ENCODE data around the gene BCAR3. TPM values are rescaled to one million over a fixed set of nuclear protein-coding genes. Genes with fewer than 3 reads are reported as not detected.
A peak's percentile ranks its signal among the peaks of the same experiment; 100 is the strongest.

The BCAR3 gene
- total RNA-seq, 2 donors from 2014 or later = 7.9 to 10.9 TPM

DNA sequence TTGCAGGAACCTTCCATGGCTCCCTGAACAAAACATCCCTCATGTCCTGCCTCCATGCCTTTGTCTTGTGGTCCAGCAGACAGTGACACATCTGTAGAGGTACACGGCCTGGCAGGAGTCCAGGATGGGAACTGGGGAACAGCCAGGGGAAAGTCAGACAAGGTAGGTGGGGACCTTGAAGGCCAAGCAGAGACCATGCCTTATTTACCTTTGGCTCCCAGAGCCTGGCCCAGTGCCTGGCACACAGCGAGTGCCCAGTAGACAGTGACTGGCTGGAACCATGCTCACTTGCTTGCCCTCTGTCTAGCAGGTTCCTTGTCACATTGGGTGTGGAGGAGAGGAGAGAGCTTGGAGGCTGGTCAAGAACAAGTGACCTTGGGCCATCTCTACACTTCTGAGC, 81.0 kb downstream of the BCAR3 start:
- Histone ChIP-seq H3K36me3 (replicated peaks in 1 of 2; ENCODE audit: insufficient read depth in 1 of 2, low read depth in 2 of 2) (no peaks in the 10 kb centered on the region), H3K4me3 (no peak overlapping the region), H3K4me1 (peaks cover 22% of the 10 kb centered on the region), H3K27me3 (no peaks in the 10 kb centered on the region), H3K9me3 (no peaks in the 10 kb centered on the region), H3K27ac (no peak overlapping the region)
- WGBS, 2 donors = 37 to 43% methylated on average over 2 of the region's 2 CpGs
- ATAC-seq (peak; percentile 36), DNase-seq (peak; percentile 42 to 85 (median 58))
- TF ChIP-seq CTCF (IDR thresholded peaks at IDR 0.05) (no peak), POLR2A (IDR thresholded peaks at IDR 0.05) (no peak)
- intact Hi-C loops (cut with DNase I) = no loop called here

DNA sequence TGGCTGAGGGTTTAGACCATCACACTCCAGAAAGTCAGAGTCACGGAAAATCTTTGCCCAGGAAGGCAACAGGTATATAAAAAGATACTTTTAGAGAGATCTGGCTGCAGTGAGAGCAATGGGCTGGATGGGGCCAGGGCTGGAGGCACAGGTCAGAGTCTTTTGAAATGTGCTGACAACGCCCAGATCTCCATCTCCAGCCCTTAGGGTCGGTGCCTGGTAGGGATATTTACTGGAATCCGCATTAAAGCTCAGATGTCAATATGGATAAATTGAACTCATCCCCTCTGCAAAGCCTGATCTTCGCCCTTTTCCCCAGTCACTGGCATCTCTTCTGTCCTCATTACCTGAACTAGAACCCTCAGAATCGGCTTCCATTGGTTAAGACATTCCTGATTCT, 82.2 kb downstream of the BCAR3 start:
- H3K4me1 ChIP-seq = peaks cover 20% of the 10 kb centered on the region

DNA sequence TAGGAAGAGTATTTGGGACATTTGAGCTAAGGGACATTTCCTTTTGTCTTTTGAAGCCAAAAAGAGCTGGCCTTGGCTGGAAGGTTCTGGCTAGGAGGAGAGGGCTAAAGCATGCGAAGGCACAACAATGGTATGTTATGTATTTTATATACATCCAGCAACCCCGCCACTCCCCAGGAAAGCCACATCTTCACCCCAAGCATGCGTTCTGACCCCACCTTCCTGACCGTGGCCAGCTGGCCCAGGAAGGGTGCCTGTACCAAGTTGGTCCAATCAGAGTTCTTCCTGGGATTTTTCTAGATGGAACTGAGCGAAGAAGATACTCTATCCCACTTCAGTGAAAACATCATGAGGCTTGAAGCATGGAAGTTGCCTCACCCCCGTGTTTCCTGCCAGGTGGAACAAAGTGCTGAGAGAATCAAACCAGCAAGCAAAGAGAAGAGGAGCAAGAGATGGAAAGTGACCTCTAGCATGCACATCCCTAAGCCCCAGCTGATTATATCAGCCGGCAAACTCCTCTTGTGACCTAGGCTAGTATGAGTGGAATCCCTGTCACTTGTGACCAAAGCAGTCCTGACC, 82.7 kb downstream of the BCAR3 start:
- ATAC-seq (no peak), DNase-seq (peak in 1 of 4 donors; percentile 3)
- Histone ChIP-seq H3K9me3 (no peaks in the 10 kb centered on the region), H3K4me1 (peaks cover 26% of the 10 kb centered on the region), H3K4me3 (no peak overlapping the region), H3K27ac (no peak overlapping the region), H3K36me3 (replicated peaks in 1 of 2; ENCODE audit: insufficient read depth in 1 of 2, low read depth in 2 of 2) (no peaks in the 10 kb centered on the region), H3K27me3 (no peaks in the 10 kb centered on the region)
- intact Hi-C loops (cut with DNase I) = no loop called here
- TF ChIP-seq CTCF (IDR thresholded peaks at IDR 0.05) (no peak), POLR2A (IDR thresholded peaks at IDR 0.05) (no peak)
- WGBS, 2 donors = 83 to 85% methylated on average over 7 of the region's 7 CpGs

More for the DNA sequence above, 82.2 kb downstream of the BCAR3 start:
- Histone ChIP-seq H3K27me3 (no peaks in the 10 kb centered on the region), H3K9me3 (no peaks in the 10 kb centered on the region), H3K36me3 (replicated peaks in 1 of 2; ENCODE audit: insufficient read depth in 1 of 2, low read depth in 2 of 2) (no peaks in the 10 kb centered on the region), H3K27ac (no peak overlapping the region), H3K4me3 (no peak overlapping the region)
- intact Hi-C loops (cut with DNase I) = no loop called here
- TF ChIP-seq CTCF (IDR thresholded peaks at IDR 0.05) (no peak), POLR2A (IDR thresholded peaks at IDR 0.05) (no peak)
- ATAC-seq (no peak), DNase-seq (peak in 1 of 4 donors; percentile 3)
- WGBS, 2 donors = 90 to 93% methylated on average over 6 of the region's 6 CpGs

- Histone ChIP-seq H3K36me3 (replicated peaks in 1 of 2; ENCODE audit: insufficient read depth in 1 of 2, low read depth in 2 of 2) (no peaks in the 10 kb centered on the region), H3K27ac (no peak overlapping the region), H3K27me3 (no peaks in the 10 kb centered on the region), H3K4me3 (no peak overlapping the region), H3K4me1 (peaks cover 31% of the 10 kb centered on the region), H3K9me3 (no peaks in the 10 kb centered on the region)
- TF ChIP-seq CTCF (IDR thresholded peaks at IDR 0.05) = no peak
- TF ChIP-seq POLR2A (IDR thresholded peaks at IDR 0.05) = no peak
- DNase-seq = peak in 1 of 4 donors; percentile 8
- 88 to 92% methylated on average over 2 of the region's 2 CpGs for WGBS, 2 donors
- no peak for ATAC-seq
- intact Hi-C loops (cut with DNase I) = no loop called here
These were observed 83.2 kb downstream of the BCAR3 start for GRCh38 chr1:93598396-93598795.

DNA sequence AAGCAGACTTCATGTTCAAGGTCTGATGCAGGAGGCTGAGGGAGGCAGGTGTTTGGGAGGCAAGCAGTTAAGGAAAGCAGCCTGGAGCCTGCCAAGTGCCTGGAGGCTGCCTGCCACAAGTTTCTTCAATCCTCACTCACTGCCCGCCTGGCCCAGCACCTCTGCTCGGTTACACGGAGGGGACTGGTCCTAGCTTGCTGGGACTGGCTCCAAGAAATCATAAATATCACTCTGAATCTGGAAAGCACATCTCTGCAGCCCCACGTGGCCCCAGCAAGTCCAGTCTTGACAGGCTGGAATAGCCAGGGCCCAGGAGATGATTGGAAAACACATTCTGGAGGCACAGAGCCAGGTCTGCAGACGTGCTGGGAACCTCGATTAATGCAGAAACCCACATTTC, 83.9 kb downstream of the BCAR3 start:
- no peak for ATAC-seq
- H3K27ac ChIP-seq = no peak overlapping the region
- H3K36me3 ChIP-seq (replicated peaks in 1 of 2; ENCODE audit: insufficient read depth in 1 of 2, low read depth in 2 of 2) = no peaks in the 10 kb centered on the region
- H3K4me3 ChIP-seq = no peak overlapping the region
- 40 to 64% methylated on average over 6 of the region's 6 CpGs for WGBS, 2 donors
- peaks cover 38% of the 10 kb centered on the region for H3K4me1 ChIP-seq
- TF ChIP-seq CTCF (IDR thresholded peaks at IDR 0.05) (no peak), POLR2A (IDR thresholded peaks at IDR 0.05) (no peak)
- no peaks in the 10 kb centered on the region for H3K27me3 ChIP-seq
- intact Hi-C loops (cut with DNase I) = no loop called here
- H3K9me3 ChIP-seq = no peaks in the 10 kb centered on the region
- peak in 1 of 4 donors; percentile 40 for DNase-seq
